K562 (cell line): Measurements from ENCODE around the gene FMNL3. TPM values are rescaled to one million over a fixed set of nuclear protein-coding genes. Genes with fewer than 3 reads are reported as not detected.

ENCODE experiments used
- ATAC-seq: fragments of 200-7000 bp; cut with Tn5 transposase; 3 replicates; pipeline ENCODE4 v1.9.1; 2020; ENCODE audit warnings: moderate library complexity
- BruUV-seq: library from RNA; stranded (reverse); fragments of 400-500 nt; replicated peaks from 2 replicates; lab custom pipeline; 2021; lab: Mats Ljungman, UMichigan
- CTCF ChIA-PET: fragments of 300-600 bp; formaldehyde crosslinking; extraction: SDS; loops from one replicate; lab custom pipeline; 2021; ENCODE audit warnings: low intra/inter-chr PET ratio; lab: Yijun Ruan, JAX
- POLR2A ChIA-PET: fragments of 300-600, 350-650 bp; sonication (Branson Sonifier 250); formaldehyde crosslinking; extraction: SDS; loops from one replicate; lab custom pipeline; 2021; ENCODE audit warnings: antibody characterized with exemption, inconsistent platforms; lab: Yijun Ruan, JAX
- DNase-seq, 4 experiments: peaks; one replicate each; pipeline versions ENCODE4 v3.0.0 to v3.0.0-alpha.2; 2011 to 2018; ENCODE audit warnings: low spot score in 3 of 4, mixed read lengths in 3 of 4; ENCODE audit errors: extremely low read depth in 1 of 4
- FAIRE-seq: peaks from 2 replicates; lab custom pipeline; 2011; peaks lifted over from hg19 to GRCh38; lab: Jason Lieb, UNC
- H2AFZ ChIP-seq: 2 replicates; pipeline ENCODE4 v1.6.0; 2011; ENCODE audit warnings: low read depth, low read length, control low read depth, inconsistent platforms
- H3K27ac ChIP-seq: fragments of 200-600 bp; 3 replicates; pipeline ENCODE4 v1.8.0; 2011; ENCODE audit warnings: low read depth, mild to moderate bottlenecking, control low read depth, inconsistent platforms, low read length, moderate library complexity, mixed read lengths; ENCODE audit errors: extremely low read depth
- H3K27me3 ChIP-seq, 2 experiments: fragments of 300-600 bp in 1 of 2; 2 replicates in 1 of 2; 3 replicates in 1 of 2; pipeline versions ENCODE4 v1.6.0 to v1.8.0; 2011; ENCODE audit warnings: inconsistent platforms in 2 of 2, low read length in 2 of 2, mild to moderate bottlenecking in 1 of 2, mixed read lengths in 1 of 2, moderate library complexity in 1 of 2; ENCODE audit not compliant: control insufficient read depth in 2 of 2, insufficient read depth in 2 of 2
- H3K36me3 ChIP-seq: fragments of 300-600 bp; 3 replicates; pipeline ENCODE4 v1.8.0; 2011; ENCODE audit warnings: mild to moderate bottlenecking, low read length, inconsistent platforms; ENCODE audit not compliant: control insufficient read depth, insufficient read depth
- H3K4me1 ChIP-seq, 2 experiments: fragments of 200-600 bp in 1 of 2; replicated peaks in 1 of 2; 2 replicates in 1 of 2; 3 replicates in 1 of 2; pipeline versions ENCODE4 v1.5.1 to v1.8.0; 2011; ENCODE audit warnings: inconsistent platforms in 2 of 2, low read length in 2 of 2, mild to moderate bottlenecking in 1 of 2, mixed read lengths in 1 of 2, moderate library complexity in 1 of 2; ENCODE audit not compliant: control insufficient read depth in 2 of 2, insufficient read depth in 2 of 2
- H3K4me2 ChIP-seq: 2 replicates; pipeline ENCODE4 v1.6.1; 2011; ENCODE audit warnings: low read length, control low read depth, inconsistent platforms, mixed read lengths; ENCODE audit not compliant: insufficient read depth
- H3K4me3 ChIP-seq: fragments of 200-600 bp; sonication (generic), shearing (Covaris generic); 2 replicates; pipeline ENCODE4 v1.5.1; 2016; ENCODE audit warnings: control low read depth, inconsistent platforms
- H3K79me2 ChIP-seq: fragments of 200-600 bp; 3 replicates; pipeline ENCODE4 v1.8.0; 2011; ENCODE audit warnings: low read length, inconsistent platforms; ENCODE audit not compliant: control insufficient read depth, insufficient read depth
- H3K9ac ChIP-seq, 2 experiments: 2 replicates each; pipeline versions ENCODE4 v1.6.0 to v1.6.1; 2011; ENCODE audit warnings: low read depth in 2 of 2, low read length in 2 of 2, control low read depth in 1 of 2, inconsistent platforms in 1 of 2, mild to moderate bottlenecking in 1 of 2, mixed read lengths in 1 of 2; ENCODE audit not compliant: insufficient read depth in 1 of 2
- H3K9me1 ChIP-seq: one replicate; pipeline ENCODE4 v1.6.0; 2011; ENCODE audit warnings: inconsistent platforms, mild to moderate bottlenecking, low read length, moderate library complexity; ENCODE audit not compliant: control insufficient read depth, insufficient read depth
- H3K9me3 ChIP-seq: replicated peaks from 2 replicates; pipeline ENCODE4 v1.5.1; 2011; ENCODE audit warnings: low read depth, low read length, inconsistent platforms; ENCODE audit not compliant: control insufficient read depth, insufficient read depth
- H4K20me1 ChIP-seq: replicated peaks from 2 replicates; pipeline ENCODE4 v1.6.1; 2011; ENCODE audit warnings: low read length, inconsistent platforms, mixed read lengths; ENCODE audit not compliant: control insufficient read depth, insufficient read depth
- CBX3 ChIP-seq, 2 experiments: IDR thresholded peaks; 1 replicate in 1 of 2; 2 replicates in 1 of 2; pipeline ENCODE4 v1.6.1; 2012; ENCODE audit warnings: inconsistent platforms in 2 of 2, low read length in 2 of 2, borderline replicate concordance in 1 of 2, control low read depth in 1 of 2
- DMBX1 ChIP-seq: fragments of 250-450 bp; sonication (Bioruptor Pico); IDR thresholded peaks from 2 replicates; pipeline ENCODE4 v1.8.0; 2022; ENCODE audit warnings: inconsistent platforms, mild to moderate bottlenecking, moderate library complexity, borderline replicate concordance
- ELF2 ChIP-seq: fragments of 250-450 bp; sonication (Bioruptor Pico); IDR thresholded peaks from 2 replicates; pipeline ENCODE4 v1.5.0; 2021; ENCODE audit warnings: mild to moderate bottlenecking
- KAT2B ChIP-seq: IDR thresholded peaks from one replicate; pipeline ENCODE4 v1.6.1; 2012; ENCODE audit warnings: low read depth, mild to moderate bottlenecking, control low read depth, inconsistent platforms, low read length, moderate library complexity
- MEIS2 ChIP-seq: fragments of 450-650 bp; IDR thresholded peaks from 2 replicates; pipeline ENCODE4 v1.6.1; 2014; ENCODE audit warnings: mild to moderate bottlenecking; ENCODE audit not compliant: partially characterized antibody
- NRF1 ChIP-seq, 2 experiments: fragments of 450-650 bp; IDR thresholded peaks in 1 of 2; conservative IDR thresholded peaks in 1 of 2; 2 replicates each; pipeline ENCODE4 v1.6.1; 2014; ENCODE audit warnings: mild to moderate bottlenecking in 2 of 2
- PTBP1 ChIP-seq: fragments of 200-400 bp; formaldehyde crosslinking; IDR thresholded peaks from 2 replicates; pipeline ENCODE4 v1.6.1; 2017; ENCODE audit warnings: low read depth, low read length
- SIX5 ChIP-seq, 2 experiments: IDR thresholded peaks; 2 replicates each; pipeline ENCODE4 v1.6.1; 2011; ENCODE audit warnings: low read length in 2 of 2, borderline replicate concordance in 1 of 2, low read depth in 1 of 2, mild to moderate bottlenecking in 1 of 2, moderate library complexity in 1 of 2; ENCODE audit not compliant: insufficient read depth in 1 of 2
- SREBF1 ChIP-seq: fragments of 150-350 bp; IDR thresholded peaks from 2 replicates; pipeline ENCODE4 v1.6.1; 2014; ENCODE audit warnings: antibody characterized with exemption, low read depth, low read length, borderline replicate concordance
- SRSF3 ChIP-seq: fragments of 200-400 bp; formaldehyde crosslinking; IDR thresholded peaks from 2 replicates; pipeline ENCODE4 v1.6.1; 2016; ENCODE audit warnings: mild to moderate bottlenecking, low read length, moderate library complexity; ENCODE audit not compliant: insufficient read depth
- TBP ChIP-seq: optimal IDR thresholded peaks from 2 replicates; pipeline ENCODE3; 2011; ENCODE audit warnings: low read depth, low read length, improper control_type of control experiment
- ZNF12 ChIP-seq: sonication (generic); formaldehyde crosslinking; IDR thresholded peaks from 2 replicates; pipeline ENCODE4 v1.4.0; 2020; ENCODE audit warnings: mild to moderate bottlenecking, missing genetic modification reagents
- ZNF707 ChIP-seq: fragments of 250-450 bp; sonication (Bioruptor Pico); conservative IDR thresholded peaks from 2 replicates; pipeline ENCODE4 v1.8.0; 2022; ENCODE audit warnings: inconsistent platforms, mild to moderate bottlenecking, moderate library complexity
- WGBS: fragments of 100-300 bp; shearing (Covaris generic); methylation state at CpG from one replicate; pipeline ENCODE4 v1.1.6; 2016; ENCODE audit warnings: low coverage, mixed read lengths; ENCODE audit not compliant: insufficient coverage; ENCODE audit errors: missing lambda C conversion rate; 5-methylcytosine and 5-hydroxymethylcytosine counted together
- in situ Hi-C: fragments of 300-500 bp; cut with MboI; formaldehyde crosslinking; loops from 4 replicates; pipeline ENCODE4 v1.15.0; 2018; ENCODE audit warnings: inconsistent platforms, mixed read lengths
- intact Hi-C: fragments of 100-400 bp; cut with micrococcal nuclease; formaldehyde crosslinking; loops from 2 replicates; pipeline ENCODE4 v1.14.2; 2022
- polyA plus RNA-seq, 8 experiments: library from polyadenylated mRNA; depleted of rRNA in 4 of 8; stranded (reverse) in 5 of 8; unstranded in 3 of 8; fragments of >200 nt; fragmentation: Nextera tagmentation in 2 of 8; fragmentation: Illumina TruSeq in 1 of 8; extraction: Ambion mirVana in 2 of 8; extraction: Trizol in 1 of 8; gene quantifications; 2 replicates each; pipeline versions ENCODE4 v1.2.1 to v1.2.3, GENCODE V29; 2011 to 2014; ENCODE audit warnings: inconsistent platforms in 1 of 8, missing spikeins in 1 of 8
- total RNA-seq, 7 experiments: library from RNA; depleted of rRNA in 6 of 7; stranded (reverse); fragments of >200 nt in 6 of 7; fragmentation: Illumina TruSeq in 2 of 7; extraction: Trizol in 2 of 7; gene quantifications; 2 replicates each; pipeline versions ENCODE4 v1.2.1 to v1.2.3, GENCODE V29; 2011 to 2021; ENCODE audit warnings: low replicate concordance in 1 of 7
- TF ChIP-seq, protein P1 (sequence below), 2 experiments: fragments of 450-650 bp; IDR thresholded peaks; 2 replicates each; pipeline ENCODE4 v1.6.1; 2016; ENCODE audit warnings: mild to moderate bottlenecking in 2 of 2, borderline replicate concordance in 1 of 2, low read depth in 1 of 2, moderate library complexity in 1 of 2

FMNL3 gene
- total and polyA plus RNA-seq, 9 of the 15 experiments (the other 6 are each of a cell fraction or from before 2014, with no cell fraction given), result 0.49 to 14.4 (median 6.8) TPM

DNA sequence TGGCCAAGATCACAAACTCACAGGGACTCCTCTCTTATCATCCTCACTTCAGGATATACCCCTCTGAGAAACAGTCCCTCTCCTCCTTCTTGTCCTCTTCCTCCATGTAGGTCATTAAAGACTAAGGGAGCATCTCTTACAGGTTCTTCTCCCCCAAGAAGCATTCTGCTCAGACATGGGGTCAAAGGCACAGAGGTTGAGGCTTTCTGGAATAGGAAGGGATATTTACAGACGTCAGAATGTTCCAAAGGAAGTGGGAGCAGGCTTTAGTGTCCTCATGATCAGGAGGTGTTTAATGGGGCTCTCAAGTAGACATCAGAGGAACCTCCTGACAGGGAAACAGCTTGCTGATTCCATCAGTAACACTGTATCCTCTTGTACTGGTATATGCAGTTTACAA lies 47.5 kb downstream of the FMNL3 start:
- no peaks in the 10 kb centered on the region for H3K27me3 ChIP-seq
- no peaks in the 10 kb centered on the region for H3K9me3 ChIP-seq
- in situ Hi-C loops, result no loop called here
- no peak overlapping the region for H3K4me2 ChIP-seq
- DNase-seq, result no peak
- ATAC-seq, result no peak
- H3K36me3 ChIP-seq, result peaks cover 10% of the 10 kb centered on the region; the same call in 1 of the 3 replicates
- no peak overlapping the region for H2AFZ ChIP-seq
- intact Hi-C loops, result no loop called here
- no peak for FAIRE-seq
- H3K9me1 ChIP-seq, result no peaks in the 10 kb centered on the region
- H3K4me3 ChIP-seq, result no peak overlapping the region
- ChIA-PET CTCF (no interaction called here), POLR2A (interaction anchor here (1.3 to 2.0 kb wide), 3 partner anchors 9 to 82 kb away, joined by 3 to 4 read pairs (median 4); partner anchors contain the start of gene TMBIM6)
- no peak overlapping the region for H3K27ac ChIP-seq
- no peaks in the 10 kb centered on the region for H3K79me2 ChIP-seq
- H3K9ac ChIP-seq, result no peak overlapping the region
- H4K20me1 ChIP-seq, result no peaks in the 10 kb centered on the region
- H3K4me1 ChIP-seq, result peaks cover 13 to 25% of the 10 kb centered on the region in 2 experiments; a peak in 4 of 5 replicates
- BruUV-seq, result no TSS peak
- WGBS, result 43% methylated on average over 1 of the region's 1 CpG
- TF ChIP-seq NRF1 (conservative IDR thresholded peaks at IDR 0.05 in 1 of 2, IDR thresholded peaks at IDR 0.05 in 1 of 2) (no peak), TBP (no peak), SREBF1 (no peak), SIX5 (IDR thresholded peaks at IDR 0.05; ENCODE audit: borderline replicate concordance in 1 of 2, insufficient read depth in 1 of 2, low read depth in 1 of 2, low read length in 2 of 2) (no peak), ZNF12 (CRISPR knock-in tag) (no peak), PTBP1 (no peak), MEIS2 (no peak), ELF2 (CRISPR knock-in tag) (no peak), CBX3 (IDR thresholded peaks at IDR 0.05; ENCODE audit: borderline replicate concordance in 1 of 2, low read length in 2 of 2) (no peak), SRSF3 (no peak), ZNF707 (CRISPR knock-in tag) (no peak), KAT2B (no peak), DMBX1 (CRISPR knock-in tag) (no peak)
- TF ChIP-seq, protein P1, sequence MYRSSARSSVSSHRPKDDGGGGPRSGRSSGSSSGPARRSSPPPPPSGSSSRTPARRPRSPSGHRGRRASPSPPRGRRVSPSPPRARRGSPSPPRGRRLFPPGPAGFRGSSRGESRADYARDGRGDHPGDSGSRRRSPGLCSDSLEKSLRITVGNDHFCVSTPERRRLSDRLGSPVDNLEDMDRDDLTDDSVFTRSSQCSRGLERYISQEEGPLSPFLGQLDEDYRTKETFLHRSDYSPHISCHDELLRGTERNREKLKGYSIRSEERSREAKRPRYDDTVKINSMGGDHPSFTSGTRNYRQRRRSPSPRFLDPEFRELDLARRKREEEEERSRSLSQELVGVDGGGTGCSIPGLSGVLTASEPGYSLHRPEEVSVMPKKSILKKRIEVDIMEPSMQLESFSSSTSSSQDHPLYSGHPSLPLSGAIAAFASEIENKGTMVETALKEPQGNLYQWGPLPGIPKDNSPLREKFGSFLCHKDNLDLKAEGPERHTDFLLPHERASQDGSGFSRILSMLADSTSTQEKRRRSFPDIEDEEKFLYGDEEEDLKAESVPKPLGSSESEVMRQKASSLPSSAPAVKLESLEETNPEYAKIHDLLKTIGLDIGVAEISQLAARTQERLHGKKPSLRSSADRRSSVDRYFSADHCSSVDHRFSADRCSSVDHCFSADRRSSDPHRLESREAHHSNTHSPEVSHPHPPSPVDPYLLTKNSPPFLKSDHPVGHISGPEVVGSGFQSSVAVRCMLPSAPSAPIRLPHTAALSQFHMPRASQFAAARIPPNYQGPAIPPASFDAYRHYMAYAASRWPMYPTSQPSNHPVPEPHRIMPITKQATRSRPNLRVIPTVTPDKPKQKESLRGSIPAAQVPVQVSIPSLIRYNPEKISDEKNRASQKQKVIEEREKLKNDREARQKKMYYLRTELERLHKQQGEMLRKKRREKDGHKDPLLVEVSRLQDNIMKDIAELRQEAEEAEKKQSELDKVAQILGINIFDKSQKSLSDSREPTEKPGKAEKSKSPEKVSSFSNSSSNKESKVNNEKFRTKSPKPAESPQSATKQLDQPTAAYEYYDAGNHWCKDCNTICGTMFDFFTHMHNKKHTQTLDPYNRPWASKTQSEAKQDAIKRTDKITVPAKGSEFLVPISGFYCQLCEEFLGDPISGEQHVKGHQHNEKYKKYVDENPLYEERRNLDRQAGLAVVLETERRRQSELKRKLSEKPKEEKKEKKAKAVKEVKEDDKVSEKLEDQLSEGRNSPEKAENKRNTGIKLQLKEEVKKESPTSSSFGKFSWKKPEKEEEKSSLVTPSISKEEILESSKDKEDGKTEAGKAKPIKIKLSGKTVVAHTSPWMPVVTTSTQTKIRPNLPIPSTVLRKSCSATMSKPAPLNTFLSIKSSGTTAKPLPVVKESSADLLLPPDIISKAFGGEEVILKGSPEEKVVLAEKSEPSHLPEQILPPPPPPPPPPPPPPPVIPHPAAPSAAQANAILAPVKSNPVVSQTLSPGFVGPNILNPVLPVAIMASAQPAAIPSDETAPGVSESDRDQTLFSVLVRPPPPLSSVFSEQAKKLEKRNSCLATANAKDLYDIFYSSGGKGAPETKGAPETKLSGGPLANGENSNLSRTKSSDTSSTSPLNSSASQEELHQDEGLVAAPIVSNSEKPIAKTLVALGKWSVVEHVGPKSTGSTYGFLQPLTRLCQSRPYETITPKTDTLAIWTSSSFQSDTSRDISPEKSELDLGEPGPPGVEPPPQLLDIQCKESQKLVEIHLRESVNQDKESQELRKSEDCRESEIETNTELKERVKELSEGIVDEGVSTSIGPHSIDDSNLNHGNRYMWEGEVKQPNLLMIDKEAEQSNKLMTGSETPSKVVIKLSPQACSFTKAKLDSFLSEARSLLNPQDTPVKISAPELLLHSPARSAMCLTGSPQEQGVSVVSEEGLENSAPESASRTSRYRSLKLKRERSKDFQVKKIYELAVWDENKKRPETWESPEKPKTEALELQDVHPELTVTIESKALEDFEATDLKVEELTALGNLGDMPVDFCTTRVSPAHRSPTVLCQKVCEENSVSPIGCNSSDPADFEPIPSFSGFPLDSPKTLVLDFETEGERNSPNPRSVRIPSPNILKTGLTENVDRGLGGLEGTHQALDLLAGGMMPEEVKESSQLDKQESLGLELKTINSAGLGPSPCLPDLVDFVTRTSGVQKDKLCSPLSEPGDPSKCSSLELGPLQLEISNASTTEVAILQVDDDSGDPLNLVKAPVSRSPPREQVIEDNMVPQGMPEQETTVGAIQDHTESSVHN (IDR thresholded peaks at IDR 0.05; ENCODE audit: borderline replicate concordance in 1 of 2, low read depth in 1 of 2), result no peak
